ENCODE results near the gene COL6A2. TPM values are rescaled to one million over a fixed set of nuclear protein-coding genes. Genes with fewer than 3 reads are reported as not detected.

The COL6A2 gene
- total RNA-seq, 1 experiment from 2014 or later: 111 TPM

GRCh38 chr21:46152927-46153246 lies 55.0 kb downstream of the COL6A2 start:
- CTCF ChIA-PET: interaction anchor here (0.6 to 2.6 kb wide), 27 partner anchors 9 to 257 kb away, joined by 3 to 57 read pairs (median 4); partner anchors contain the start of gene LSS
- ATAC-seq: no peak
- H3K27ac Mint-ChIP-seq: no peak overlapping the region
- 0 out of 2 replicates have a peak, but pooled peaks have one; percentile 20 for TF ChIP-seq HMGXB4 (CRISPR knock-in tag; IDR thresholded peaks at IDR 0.05)
- 0 out of 2 replicates have a peak, but pooled peaks have one; percentile 2 for TF ChIP-seq ZNF423 (CRISPR knock-in tag; IDR thresholded peaks at IDR 0.05)
- no peak for TF ChIP-seq MLX (CRISPR knock-in tag; IDR thresholded peaks at IDR 0.05)
- no peak for TF ChIP-seq STAT6 (CRISPR knock-in tag; conservative IDR thresholded peaks at IDR 0.05; ENCODE audit: low read depth)
- no peak for TF ChIP-seq PRDM15 (CRISPR knock-in tag; IDR thresholded peaks at IDR 0.05)
- TF ChIP-seq ZNF263 (CRISPR knock-in tag; IDR thresholded peaks at IDR 0.05; ENCODE audit: low read depth): 0 out of 2 replicates have a peak, but pooled peaks have one; percentile 39
- peaks cover 9% of the 10 kb centered on the region for H3K4me1 Mint-ChIP-seq
- POLR2A ChIA-PET: interaction anchor here (0.7 to 1.0 kb wide), 2 partner anchors 10 to 183 kb away, joined by 3 to 11 read pairs; no protein-coding TSS in a partner anchor
- no peaks in the 10 kb centered on the region for H3K9me3 Mint-ChIP-seq
- H3K36me3 Mint-ChIP-seq: no peaks in the 10 kb centered on the region
- no peak for DNase-seq (ENCODE audit: low spot score)
- H3K4me3 Mint-ChIP-seq: no peak overlapping the region
- no peaks in the 10 kb centered on the region for H3K27me3 Mint-ChIP-seq (ENCODE audit: low read depth)

GRCh38 chr21:46153247-46154154 lies 55.6 kb downstream of the COL6A2 start:
- ATAC-seq: peak; percentile 86
- ChIA-PET CTCF (interaction anchor here (0.6 to 2.6 kb wide), 29 partner anchors 9 to 183 kb away, joined by 3 to 57 read pairs (median 4); partner anchors contain the start of genes LSS and MCM3AP), POLR2A (interaction anchor here (0.7 to 1.0 kb wide), 2 partner anchors 9 to 183 kb away, joined by 3 to 11 read pairs; no protein-coding TSS in a partner anchor)
- no peaks in the 10 kb centered on the region for H3K36me3 Mint-ChIP-seq
- peak overlapping the region; percentile 45; the same call in 1 of the 2 replicates for H3K27ac Mint-ChIP-seq
- DNase-seq (ENCODE audit: low spot score): peak; percentile 87
- H3K4me3 Mint-ChIP-seq: no peak overlapping the region
- peaks cover 9% of the 10 kb centered on the region for H3K4me1 Mint-ChIP-seq
- H3K27me3 Mint-ChIP-seq (ENCODE audit: low read depth): no peaks in the 10 kb centered on the region
- TF ChIP-seq HMGXB4 (CRISPR knock-in tag; IDR thresholded peaks at IDR 0.05) (0 out of 2 replicates have a peak, but pooled peaks have one; percentile 23), ETV6 (CRISPR knock-in tag; IDR thresholded peaks at IDR 0.05) (peak; percentile 37; the same call in 1 of the 2 replicates), TEAD1 (CRISPR knock-in tag; IDR thresholded peaks at IDR 0.05) (0 out of 2 replicates have a peak, but pooled peaks have one; percentile 23), CTCF (IDR thresholded peaks at IDR 0.05) (peak; percentile 78), ATF1 (CRISPR knock-in tag; IDR thresholded peaks at IDR 0.05) (no peak)
- H3K9me3 Mint-ChIP-seq: no peaks in the 10 kb centered on the region
